AG04450 (cell line): ENCODE results near the gene DAO. TPM values are rescaled to one million over a fixed set of nuclear protein-coding genes. Genes with fewer than 3 reads are reported as not detected.

Experiments used
- CTCF ChIA-PET: fragments of 300-600, 350-600 bp; formaldehyde crosslinking; extraction: SDS; loops from one replicate; lab custom pipeline; 2022; ENCODE audit warnings: antibody characterized with exemption, inconsistent platforms; lab: Charles Lee
- POLR2A ChIA-PET: fragments of 350-600 bp; formaldehyde crosslinking; extraction: SDS; loops from one replicate; lab custom pipeline; 2021; ENCODE audit warnings: antibody characterized with exemption, inconsistent platforms; lab: Yijun Ruan, JAX
- DNase-seq: peaks from one replicate; pipeline ENCODE4 v3.0.0-alpha.2; 2011; ENCODE audit warnings: low read depth, low spot score
- H3K27ac ChIP-seq: one replicate; pipeline ENCODE4 v1.5.1; 2012; ENCODE audit warnings: low read depth, low read length, control low read depth
- H3K27me3 ChIP-seq: one replicate; pipeline ENCODE4 v1.6.0; 2012; ENCODE audit warnings: low read length; ENCODE audit not compliant: control insufficient read depth, insufficient read depth
- H3K4me3 ChIP-seq: 2 replicates; pipeline ENCODE4 v1.5.1; 2011; ENCODE audit warnings: mild to moderate bottlenecking, low read depth, low read length, control low read depth
- H3K9me3 ChIP-seq: 2 replicates; pipeline ENCODE4 v1.5.1; 2012; ENCODE audit warnings: low read length; ENCODE audit not compliant: control insufficient read depth, insufficient read depth
- polyA plus RNA-seq: library from polyadenylated mRNA; depleted of rRNA; stranded (reverse); fragments of >200 nt; gene quantifications from 2 replicates; pipeline ENCODE4 v1.2.3, GENCODE V29; 2011
- TF ChIP-seq, protein P1 (sequence below): IDR thresholded peaks from 2 replicates; pipeline ENCODE4 v1.5.1; 2011; ENCODE audit warnings: low read depth, low read length, control low read depth, inconsistent platforms

Gene DAO
- polyA plus RNA-seq, 1 experiment: not detected

DNA sequence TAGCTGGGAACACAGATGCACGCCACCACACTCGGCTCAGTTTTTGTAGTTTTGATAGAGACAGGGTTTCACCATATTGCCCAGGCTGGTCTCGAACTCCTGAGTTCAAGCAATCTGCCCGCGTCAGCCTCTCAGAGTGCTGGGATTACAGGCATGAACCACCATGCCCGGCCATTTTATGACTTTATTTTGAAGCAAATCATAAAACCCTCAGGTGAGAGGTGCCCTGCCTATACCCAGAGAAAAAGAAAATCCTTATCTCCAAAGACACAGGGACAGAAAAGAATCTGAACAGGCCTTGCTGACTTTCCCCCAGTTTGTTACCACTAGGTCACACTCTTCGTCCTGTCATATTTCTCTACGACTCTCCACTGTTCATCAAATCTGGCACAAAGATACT lies 48.8 kb downstream of the DAO start:
- Histone ChIP-seq H3K9me3 (no peaks in the 10 kb centered on the region), H3K27me3 (peaks cover 8% of the 10 kb centered on the region), H3K27ac (no peak overlapping the region), H3K4me3 (no peak overlapping the region)
- TF ChIP-seq, protein P1, sequence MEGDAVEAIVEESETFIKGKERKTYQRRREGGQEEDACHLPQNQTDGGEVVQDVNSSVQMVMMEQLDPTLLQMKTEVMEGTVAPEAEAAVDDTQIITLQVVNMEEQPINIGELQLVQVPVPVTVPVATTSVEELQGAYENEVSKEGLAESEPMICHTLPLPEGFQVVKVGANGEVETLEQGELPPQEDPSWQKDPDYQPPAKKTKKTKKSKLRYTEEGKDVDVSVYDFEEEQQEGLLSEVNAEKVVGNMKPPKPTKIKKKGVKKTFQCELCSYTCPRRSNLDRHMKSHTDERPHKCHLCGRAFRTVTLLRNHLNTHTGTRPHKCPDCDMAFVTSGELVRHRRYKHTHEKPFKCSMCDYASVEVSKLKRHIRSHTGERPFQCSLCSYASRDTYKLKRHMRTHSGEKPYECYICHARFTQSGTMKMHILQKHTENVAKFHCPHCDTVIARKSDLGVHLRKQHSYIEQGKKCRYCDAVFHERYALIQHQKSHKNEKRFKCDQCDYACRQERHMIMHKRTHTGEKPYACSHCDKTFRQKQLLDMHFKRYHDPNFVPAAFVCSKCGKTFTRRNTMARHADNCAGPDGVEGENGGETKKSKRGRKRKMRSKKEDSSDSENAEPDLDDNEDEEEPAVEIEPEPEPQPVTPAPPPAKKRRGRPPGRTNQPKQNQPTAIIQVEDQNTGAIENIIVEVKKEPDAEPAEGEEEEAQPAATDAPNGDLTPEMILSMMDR: no peak
- DNase-seq: no peak
- ChIA-PET POLR2A (no interaction called here), CTCF (no interaction called here)

DNA sequence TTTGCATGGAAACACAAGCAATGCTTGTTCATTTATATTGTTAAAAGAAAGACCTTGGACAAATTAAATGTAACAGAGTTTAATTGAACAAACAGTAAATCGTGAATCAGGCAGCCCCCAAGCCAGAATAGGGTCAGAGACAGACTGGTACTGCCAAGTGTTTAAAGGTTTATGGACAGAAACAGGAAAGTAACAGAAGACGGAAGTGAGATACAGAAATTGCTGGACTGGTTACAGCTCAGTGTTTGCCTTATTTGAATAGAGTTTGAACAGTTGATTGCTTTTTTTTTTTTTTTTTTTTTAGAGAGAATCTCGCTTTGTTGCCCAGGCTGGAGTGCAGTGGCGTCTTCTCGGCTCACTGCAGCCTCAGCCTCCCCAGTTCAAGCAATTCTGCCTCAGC lies 50.3 kb downstream of the DAO start:
- Histone ChIP-seq H3K27ac (no peak overlapping the region), H3K9me3 (no peaks in the 10 kb centered on the region), H3K27me3 (peaks cover 8% of the 10 kb centered on the region), H3K4me3 (no peak overlapping the region)
- CTCF ChIA-PET: interaction anchor here (0.7 kb wide), 1 partner anchor 380 kb away, joined by 5 read pairs; no protein-coding TSS in a partner anchor
- TF ChIP-seq, protein P1: no peak
- DNase-seq: no peak
- POLR2A ChIA-PET: no interaction called here

DNA sequence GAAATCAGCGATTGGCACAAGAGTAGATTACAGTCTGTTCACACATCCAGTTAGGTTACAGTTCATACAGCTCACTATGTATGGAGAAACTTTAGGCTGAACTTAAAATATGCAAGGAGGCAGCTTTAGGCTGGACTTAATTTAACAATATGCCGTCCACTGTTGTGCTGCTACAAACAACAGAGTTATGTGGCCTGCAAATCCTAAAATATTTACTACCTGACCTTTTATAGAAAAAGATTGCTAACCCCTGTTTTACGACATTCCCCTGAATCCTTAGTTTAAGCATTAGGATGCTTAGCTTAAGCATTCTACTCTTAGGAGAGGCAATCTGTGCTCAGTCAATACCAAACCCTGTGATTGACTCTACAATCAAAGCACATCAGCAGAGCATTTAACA lies 50.9 kb downstream of the DAO start:
- DNase-seq: no peak
- ChIA-PET POLR2A (no interaction called here), CTCF (interaction anchor here (0.6 kb wide), 1 partner anchor 260 kb away, joined by 6 read pairs; no protein-coding TSS in a partner anchor)
- peaks cover 8% of the 10 kb centered on the region for H3K27me3 ChIP-seq
- TF ChIP-seq, protein P1: no peak
- H3K27ac ChIP-seq: no peak overlapping the region
- no peak overlapping the region for H3K4me3 ChIP-seq
- no peaks in the 10 kb centered on the region for H3K9me3 ChIP-seq

DNA sequence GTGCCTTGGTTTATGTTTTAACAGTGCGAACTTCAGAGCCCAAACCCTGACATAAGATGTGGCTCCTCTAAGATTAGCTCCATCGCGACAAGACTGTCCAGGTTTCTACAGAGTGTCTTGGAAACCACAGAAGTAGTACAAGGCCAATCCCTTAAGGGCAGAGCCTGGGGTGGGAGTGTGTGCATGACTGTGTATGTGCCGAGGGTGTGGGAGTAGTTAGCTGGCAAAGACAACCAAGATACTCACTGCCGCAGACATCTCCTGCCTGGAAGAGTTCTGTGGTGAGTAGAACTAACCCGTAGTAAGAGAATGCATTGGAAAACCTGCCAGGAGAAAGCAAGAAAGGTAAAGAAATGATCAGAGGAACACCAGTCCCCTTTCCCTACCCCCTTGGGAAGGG lies 54.1 kb downstream of the DAO start:
- Histone ChIP-seq H3K4me3 (no peak overlapping the region), H3K9me3 (no peaks in the 10 kb centered on the region)
- CTCF ChIA-PET: no interaction called here

DNA sequence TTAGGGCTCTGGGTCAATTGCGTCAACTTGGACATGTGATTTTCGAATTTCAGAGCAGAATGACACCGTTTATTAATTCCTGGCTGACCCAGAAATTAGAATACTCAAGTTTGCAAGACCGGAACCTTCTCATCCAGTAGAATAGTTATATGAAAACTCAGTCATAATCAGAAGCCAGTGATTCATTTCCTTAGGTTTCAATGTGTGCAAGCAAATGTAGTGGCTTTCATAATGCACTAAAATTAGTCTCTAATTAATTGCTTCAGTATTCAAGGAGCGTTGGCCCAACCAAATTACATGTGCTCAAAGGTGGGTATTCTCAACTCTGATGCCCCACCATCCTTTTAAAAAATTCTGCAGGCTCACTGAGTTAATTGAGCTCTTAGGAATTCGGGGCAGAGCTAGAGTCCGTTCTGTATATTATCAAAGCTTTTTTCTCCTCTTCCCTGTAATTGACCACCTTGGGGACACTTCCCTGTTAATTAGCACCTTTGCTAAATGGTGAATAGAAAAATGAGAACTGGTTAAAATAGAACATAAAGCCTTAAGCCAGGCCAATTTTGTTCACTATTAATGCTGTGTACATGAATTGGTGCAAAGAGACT lies 55.4 kb downstream of the DAO start:
- H3K9me3 ChIP-seq: no peaks in the 10 kb centered on the region
- H3K27ac ChIP-seq: no peak overlapping the region
- ChIA-PET POLR2A (no interaction called here), CTCF (no interaction called here)
- no peak for DNase-seq
- H3K27me3 ChIP-seq: peaks cover 10% of the 10 kb centered on the region
- TF ChIP-seq, protein P1: no peak
- H3K4me3 ChIP-seq: no peak overlapping the region

More for the DNA sequence above, 54.1 kb downstream of the DAO start:
- POLR2A ChIA-PET: no interaction called here
- Histone ChIP-seq H3K27ac (no peak overlapping the region), H3K27me3 (peaks cover 10% of the 10 kb centered on the region)
- DNase-seq: no peak
- TF ChIP-seq, protein P1: no peak
